ENCODE results near the gene ZBTB7C. TPM values are rescaled to one million over a fixed set of nuclear protein-coding genes. Genes with fewer than 3 reads are reported as not detected.
A peak's percentile ranks its signal among the peaks of the same experiment; 100 is the strongest.
"Not testable (repeated sequence)": the region's sequence is repeated elsewhere in the genome, so short reads cannot be mapped to it uniquely, and the experiment has no call there.

The ZBTB7C gene
- total RNA-seq, 1 donor from 2014 or later: 0.99 TPM

DNA sequence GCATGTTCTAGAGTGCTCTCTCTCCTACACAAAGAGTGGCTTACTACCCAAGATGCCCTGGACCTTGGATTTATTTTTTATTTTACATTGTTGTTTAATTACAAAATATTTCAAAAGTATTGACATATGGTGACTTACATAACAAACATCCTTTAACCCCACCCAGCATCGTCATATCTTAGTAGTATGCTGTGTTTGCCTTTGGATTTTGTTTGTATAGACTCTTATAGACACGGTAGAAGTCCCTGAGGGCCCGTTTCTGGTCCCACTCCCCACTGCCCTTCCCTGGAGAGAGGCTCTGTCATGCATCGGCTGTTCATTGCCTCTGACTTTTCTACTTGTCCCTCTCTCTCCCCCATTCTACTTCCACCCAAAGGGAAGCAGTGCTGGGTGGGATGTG, 112.0 kb downstream of the ZBTB7C start:
- DNase-seq (ENCODE audit: low read depth): no peak

DNA sequence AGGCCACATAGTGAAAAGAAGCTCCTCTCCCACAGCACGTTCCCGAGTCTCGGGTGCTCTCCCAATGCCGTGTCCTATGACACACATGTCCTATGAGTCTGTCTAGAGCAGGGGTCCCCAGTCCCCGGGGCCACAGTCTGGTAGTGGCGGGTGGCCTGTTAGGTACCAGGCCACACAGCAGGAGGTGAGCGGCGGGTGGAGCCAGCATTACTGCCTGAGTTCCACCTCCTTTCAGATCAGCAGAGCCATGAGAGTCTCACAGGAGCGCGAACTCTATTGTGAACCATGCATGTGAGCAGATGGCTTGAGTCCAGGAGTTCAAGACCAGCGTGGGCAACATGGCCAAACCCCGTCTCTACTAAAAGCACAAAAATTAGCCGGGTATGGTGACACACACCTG, 112.6 kb downstream of the ZBTB7C start:
- DNase-seq (ENCODE audit: low read depth): no peak

DNA sequence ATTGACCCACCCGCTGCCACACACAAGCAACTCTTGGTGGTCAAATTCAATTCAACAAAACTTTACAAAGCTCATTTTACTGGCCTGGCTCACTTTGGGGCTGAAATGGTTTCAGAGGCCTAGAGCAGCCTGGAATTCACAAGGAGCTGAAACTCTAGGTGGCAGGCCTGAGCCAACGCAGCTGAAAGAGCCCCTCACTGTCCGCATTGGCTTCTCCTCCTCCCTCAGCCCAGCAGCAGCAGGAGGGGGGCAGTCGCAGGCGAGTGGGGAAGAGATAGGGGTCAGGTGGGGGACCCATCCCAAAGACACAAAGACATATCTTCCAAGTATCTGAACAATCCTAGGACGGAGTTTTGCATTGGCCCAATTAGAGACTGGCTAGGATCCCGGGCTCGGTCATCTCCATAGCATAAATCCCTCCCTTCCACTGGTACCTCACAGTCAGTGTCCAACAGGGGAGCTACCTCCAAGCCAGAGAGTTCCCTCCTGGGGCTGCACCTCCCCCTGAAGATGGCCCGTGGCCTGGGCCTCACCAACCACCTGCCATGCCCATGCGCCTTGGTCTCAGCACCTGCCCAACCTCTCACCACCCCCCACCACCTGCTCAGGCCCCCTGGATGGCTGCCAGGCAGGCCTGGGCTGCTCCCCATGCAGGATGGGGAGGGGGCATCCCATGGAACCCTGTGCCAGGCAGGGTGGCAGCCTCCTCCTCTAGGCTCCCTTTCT, 113.4 kb downstream of the ZBTB7C start:
- DNase-seq (ENCODE audit: low read depth): no peak

DNA sequence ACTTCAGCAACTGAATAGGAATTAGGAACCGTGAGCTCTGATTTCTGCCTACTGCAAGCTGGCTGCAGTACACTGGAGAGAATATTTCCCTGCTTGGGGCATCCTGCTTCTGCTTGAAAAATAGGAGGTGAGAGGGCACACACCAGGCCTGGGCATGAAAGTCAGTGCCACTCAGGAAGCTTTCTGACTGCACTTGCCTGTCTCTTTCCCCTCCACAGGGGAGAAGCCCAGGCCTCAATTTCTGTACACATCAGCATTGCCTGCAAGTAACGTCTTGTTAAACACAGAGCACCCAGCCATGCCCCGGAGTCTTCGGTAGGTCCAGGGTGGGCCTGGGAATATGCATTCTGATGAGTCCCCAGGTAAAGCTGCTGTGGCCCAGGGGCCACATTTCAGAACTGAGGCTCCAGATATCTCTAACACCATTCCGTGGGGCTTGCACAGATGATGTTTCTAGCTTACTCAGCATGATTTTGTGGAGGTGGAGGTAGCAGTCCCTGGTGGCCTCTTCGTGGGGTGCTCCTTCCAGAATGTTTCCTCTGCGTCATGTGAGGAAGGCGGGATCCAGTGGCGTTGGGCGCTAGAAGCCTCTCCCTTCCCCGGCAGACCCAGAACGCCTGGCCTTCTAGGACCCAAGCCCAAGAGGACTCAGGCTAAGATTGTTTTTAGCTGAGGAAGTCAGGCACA, 114.1 kb downstream of the ZBTB7C start:
- DNase-seq (ENCODE audit: low read depth): no peak

DNA sequence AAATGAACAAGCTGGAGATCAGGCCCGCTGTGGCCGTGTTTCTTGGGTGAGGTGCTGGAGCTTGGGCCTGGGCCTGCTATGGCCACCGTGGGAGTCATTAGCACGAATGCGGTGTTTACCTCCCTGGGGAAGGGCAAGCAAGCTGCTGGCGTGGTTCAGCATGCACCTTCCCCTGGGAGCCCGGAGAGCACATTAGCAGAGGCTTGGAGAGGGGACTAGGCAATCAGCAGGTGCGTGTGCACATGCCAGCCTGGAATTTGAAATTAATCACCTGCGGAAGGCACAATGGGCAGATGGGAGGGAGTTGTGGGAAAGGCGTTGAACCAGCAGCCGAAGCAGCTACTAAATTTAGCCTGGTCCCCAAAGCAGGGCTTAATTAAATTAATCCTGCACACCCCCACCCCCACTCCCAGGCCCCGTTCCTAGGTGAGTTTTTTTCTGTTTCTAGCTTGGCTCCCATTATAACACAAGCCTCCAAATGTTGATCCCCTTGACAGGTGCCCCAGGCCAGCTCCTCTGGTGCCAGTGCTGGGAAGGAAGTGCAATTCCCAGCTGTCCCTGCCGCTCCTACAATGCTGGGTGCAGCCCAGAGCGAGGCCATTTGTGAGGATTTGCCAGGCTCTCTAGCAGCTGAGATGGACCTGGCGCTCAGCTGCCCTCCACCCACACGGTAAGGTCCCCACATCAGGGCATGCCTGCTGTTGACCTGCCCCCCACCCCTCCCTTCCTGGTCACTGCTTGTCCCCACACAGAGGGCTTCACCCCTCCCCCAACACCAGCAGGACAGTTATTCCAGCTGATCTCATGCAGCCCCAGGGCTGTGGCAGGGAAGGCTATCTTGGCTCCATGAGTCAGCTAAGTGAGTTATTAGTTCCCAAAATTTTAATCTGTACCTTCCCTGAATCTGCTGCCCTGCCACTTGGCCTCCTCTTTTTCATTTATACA, 115.0 kb downstream of the ZBTB7C start:
- no peak for DNase-seq (ENCODE audit: low read depth)

DNA sequence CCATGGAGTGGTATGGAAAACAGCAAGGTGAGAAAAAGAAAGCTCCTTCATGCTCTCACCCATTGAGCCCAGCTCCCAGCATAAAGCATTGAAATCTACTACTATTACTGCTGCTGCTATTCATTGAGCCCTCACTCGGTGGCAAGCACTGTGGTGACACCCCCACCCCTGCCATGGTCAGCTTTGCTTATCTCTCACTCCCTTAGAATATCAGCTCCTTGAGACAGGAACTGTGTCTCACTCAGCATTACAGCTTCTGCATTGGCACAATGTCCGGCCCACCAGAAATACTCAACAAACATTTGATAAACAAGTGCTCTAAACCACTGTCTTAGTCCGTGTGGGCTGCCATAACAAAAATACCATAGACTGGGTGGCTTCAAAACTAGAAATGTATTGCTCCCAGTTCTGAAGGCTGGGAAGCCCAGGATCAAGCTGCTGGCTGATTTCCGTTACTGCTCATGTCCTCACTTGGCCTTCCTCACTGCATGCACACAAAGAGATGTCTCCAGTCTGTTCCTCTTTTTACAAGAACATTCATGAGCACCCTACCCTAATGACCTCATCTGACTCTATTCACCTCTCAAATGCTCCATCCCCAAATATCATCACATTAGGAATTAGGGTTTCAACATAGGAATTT, 116.3 kb downstream of the ZBTB7C start:
- DNase-seq (ENCODE audit: low read depth): no peak

DNA sequence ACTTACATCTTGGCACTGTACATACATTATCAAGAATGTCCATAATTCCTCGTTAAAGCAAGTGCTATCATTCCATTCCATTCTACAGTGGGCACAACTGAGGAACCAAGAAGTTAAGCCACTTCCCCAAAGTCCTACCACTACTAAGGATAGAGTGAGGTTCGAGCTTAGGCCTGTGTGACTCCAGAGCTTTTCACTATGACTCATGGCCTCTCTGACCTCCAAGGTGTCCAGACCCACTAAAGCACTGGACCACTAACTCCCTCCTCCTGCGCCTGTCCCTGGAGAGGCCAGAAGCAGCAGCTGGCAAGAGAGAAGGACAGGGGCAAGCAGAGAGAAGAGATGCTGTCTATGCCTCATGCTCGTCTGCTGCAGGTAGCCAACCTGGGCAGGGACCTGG, 117.0 kb downstream of the ZBTB7C start:
- peak; percentile 2 for DNase-seq (ENCODE audit: low read depth)

DNA sequence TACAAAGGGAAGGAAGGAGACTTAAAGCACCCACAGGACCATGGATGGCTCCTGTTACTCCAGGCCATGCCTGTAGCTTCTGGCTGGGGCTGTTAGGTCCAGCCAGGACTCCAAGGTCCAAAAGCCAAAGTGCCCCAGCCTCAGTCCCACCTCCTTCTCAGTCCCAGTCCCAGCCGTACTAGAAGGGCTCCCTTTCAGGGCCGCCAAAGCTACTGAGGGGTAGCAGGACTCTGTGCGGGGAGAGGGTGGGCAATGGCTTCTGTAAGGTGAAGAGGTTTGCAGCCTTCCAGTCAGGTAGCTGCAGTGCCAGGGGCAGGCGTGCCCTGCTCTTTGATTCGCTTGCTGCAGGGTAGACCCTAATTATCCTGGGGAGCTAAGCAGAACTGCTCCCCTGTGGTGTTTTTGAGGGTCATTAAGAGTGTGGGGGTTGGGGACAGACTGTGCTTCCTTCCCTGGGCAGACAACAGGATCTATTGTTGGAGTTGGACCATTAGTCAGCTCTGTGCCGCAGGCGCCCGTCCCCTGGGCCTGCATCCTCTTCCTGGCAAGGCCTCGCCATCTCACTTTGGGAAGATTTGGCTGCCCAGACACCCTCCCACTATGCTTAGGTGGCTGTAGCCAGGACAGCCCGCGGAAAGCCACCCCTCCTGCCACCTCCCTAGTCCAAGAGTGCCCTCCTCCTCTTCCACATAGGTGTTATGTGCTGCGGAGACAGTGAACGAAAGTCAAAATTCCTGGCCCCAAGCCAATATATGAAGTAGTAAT, 118.8 kb downstream of the ZBTB7C start:
- no peak for DNase-seq (ENCODE audit: low read depth)

DNA sequence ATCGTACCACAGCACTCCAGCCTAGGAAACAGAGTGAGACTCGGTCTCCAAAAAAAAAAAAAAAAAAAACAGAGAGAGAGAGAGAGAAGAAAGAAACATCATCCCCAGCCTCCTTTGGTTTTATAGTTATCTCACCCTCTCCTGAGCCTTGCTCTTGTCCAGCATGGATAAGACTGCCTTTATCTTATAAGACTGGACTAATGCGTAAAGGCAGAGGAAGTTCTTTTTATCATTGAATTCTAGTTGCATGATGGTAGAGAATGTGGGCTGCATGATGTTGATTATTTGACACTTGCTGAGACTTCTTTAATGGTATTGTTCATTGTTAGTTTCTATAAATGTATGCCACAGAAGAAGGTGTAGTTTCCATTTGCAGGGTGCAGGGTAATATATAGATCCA, 124.4 kb downstream of the ZBTB7C start:
- DNase-seq (ENCODE audit: low read depth): no peak

DNA sequence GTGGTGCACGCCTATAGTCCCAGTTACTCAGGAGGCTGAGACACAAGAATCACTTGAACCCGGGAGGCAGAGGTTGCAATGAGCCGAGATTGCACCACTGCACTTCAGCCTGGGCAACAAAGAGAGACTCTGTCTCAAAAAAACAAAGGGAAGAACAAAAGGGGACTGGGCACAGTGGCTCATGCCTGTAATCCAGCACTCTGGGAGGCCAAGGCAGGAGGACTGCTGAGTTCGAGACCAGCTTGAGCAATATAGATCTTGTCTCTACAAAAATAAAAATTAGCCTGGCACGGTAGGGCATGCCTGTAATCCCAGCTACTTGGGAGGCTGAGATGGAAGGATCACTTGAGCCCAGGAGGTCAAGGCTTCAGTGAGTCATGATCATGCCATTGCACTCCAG, 125.2 kb downstream of the ZBTB7C start:
- DNase-seq (ENCODE audit: low read depth): not testable (repeated sequence)

DNA sequence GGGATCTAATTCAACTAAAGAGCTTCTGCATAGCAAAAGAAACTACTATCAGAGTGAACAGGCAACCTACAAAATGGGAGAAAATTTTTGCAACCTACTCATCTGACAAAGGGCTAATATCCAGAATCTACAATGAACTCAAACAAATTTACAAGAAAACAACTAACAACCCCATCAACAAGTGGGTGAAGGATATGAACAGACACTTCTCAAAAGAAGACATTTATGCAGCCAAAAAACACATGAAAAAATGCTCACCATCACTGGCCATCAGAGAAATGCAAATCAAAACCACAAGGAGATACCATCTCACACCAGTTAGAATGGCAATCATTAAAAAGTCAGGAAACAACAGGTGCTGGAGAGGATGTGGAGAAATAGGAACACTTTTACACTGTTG, 127.7 kb downstream of the ZBTB7C start:
- DNase-seq (ENCODE audit: low read depth): not testable (repeated sequence)

DNA sequence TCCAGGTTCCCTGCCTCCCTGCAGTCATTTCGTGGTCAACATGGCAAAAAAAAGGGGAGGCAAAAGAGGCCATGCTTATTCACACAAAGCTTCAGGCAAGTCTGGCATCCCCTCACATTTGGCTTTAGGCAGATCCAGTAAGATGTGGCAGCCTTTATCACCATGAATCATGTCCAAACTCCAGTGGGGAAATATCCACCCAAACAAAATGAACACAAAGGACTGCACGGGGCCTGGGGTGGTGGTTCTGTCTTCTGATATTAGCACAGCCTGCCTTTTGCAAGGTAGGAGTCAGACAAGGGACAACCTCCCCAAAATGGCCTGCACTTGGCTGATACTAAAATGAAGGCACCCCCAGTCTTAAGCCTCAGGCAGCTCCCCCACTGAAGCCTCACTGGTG, 129.9 kb downstream of the ZBTB7C start:
- DNase-seq (ENCODE audit: low read depth): no peak

DNA sequence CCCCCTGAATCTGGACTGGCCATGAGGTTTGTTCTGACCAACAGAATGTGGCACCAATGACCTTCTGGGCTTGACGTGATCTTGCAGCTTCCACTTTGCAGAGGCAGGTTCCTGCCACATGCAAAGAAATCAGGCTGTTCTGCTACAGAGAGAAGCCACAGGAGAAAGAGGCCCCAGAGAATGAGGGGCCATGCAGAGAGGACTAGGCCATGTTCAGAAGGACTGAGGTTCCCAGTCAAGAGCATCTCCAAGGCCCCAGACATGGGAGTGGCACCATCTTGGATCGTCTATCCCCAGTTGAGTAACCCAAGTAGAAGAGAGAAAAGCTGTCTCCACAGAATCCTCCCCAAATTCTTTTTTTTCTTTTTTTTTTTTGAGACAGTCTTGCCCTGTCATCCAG, 131.1 kb downstream of the ZBTB7C start:
- no peak for DNase-seq (ENCODE audit: low read depth)

DNA sequence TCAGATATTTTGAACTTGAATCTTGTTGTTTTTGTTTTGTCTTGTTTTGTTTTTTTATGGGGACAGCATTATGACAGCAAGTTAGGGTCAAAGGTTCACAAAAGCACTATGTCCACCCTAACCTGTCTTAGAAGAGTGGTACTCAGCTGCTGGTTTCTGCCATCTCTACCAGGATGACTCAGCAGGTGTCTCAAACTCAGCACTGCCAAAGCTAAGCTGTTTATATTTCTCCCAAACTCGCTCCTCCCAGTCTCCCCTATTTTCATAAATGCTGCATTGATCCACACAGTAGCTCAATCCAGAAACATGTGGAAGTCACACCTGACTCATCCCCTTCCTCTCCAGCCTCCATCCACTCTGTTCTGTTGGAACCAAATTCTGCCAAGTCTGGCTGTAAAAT, 134.9 kb downstream of the ZBTB7C start:
- DNase-seq (ENCODE audit: low read depth): no peak

DNA sequence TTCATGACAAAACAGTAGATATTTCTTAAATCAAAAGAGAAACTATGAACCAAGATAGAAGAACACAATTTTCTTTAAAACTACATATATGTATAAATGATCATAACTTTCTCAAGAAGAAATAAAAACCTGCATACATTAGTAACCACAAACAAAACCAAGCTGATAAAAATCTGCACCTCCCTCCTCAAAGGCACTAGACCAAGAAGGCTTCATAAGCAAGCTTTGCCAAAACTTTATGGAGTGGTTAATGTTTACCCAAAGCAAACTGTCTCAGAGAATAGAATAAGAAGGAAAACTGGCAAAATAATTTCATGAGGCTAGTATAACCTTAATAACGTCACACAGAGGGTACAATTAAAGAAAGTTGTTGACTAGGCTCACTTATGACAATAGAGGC, 138.3 kb downstream of the ZBTB7C start:
- peak; percentile 74 for DNase-seq (ENCODE audit: low read depth)

DNA sequence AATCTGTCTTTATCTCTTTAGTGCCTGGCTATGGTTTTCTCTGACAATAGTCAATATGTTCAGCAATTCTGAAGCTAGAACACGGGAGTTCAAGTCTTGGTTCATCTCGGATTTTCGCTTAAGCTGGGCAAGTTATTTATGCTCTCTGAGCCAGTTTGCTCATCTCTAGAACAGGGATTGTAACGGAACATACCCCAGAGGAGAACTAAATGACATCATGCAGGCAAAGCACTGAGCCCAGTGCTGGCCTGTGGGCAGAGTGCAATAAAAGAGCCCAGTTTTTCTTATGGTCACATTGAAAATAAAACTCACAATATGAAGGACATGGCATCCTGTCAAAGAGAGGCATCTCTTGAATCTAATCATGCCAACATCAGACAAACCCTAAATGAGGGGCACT, 143.9 kb downstream of the ZBTB7C start:
- DNase-seq (ENCODE audit: low read depth): no peak

DNA sequence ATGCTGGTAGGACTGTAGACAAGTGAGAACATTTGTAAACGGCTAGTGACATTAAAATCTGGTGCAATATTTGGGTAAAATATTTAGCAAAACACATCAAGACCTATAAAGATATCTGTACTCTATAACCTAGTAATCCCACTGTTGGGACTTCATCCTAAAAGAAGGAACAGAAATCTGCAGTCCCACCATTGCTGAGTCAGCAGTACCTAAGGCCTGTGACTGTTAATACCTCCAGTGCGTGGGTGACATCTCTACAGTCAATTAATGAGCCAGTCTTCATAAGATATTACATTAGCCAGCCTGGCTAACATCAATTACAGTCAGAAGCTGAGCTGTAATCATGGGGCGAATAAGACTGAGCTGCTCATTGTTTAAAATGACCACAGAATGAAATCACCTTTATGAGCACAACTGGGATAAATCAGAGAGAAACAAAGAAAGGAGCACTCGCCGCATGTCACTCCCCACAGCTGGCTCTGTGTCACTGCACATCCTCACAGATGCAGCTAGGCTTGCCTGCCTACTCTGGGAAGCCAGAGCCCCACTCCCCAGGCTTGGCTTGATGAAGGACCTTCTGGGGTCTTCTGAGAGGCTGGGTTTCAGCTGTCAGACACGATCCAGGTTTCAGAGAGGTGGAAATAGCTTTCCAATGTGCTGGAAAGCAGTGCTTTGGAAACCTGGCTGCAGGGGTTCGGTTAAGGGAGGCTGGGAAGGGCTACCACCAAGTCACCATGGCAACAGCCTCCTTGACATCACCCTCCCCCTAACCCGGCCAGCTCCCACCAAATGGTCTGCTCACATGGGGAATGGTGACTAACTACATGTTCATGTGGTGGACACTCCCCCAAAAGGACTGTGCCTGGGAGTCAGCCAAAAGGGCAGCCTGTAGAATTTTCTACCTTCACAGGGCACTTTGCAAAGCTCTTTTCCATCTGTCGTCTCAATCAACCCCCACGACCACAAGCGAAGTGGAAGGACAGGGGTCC, 145.0 kb downstream of the ZBTB7C start:
- peak; percentile 75 for DNase-seq (ENCODE audit: low read depth)

DNA sequence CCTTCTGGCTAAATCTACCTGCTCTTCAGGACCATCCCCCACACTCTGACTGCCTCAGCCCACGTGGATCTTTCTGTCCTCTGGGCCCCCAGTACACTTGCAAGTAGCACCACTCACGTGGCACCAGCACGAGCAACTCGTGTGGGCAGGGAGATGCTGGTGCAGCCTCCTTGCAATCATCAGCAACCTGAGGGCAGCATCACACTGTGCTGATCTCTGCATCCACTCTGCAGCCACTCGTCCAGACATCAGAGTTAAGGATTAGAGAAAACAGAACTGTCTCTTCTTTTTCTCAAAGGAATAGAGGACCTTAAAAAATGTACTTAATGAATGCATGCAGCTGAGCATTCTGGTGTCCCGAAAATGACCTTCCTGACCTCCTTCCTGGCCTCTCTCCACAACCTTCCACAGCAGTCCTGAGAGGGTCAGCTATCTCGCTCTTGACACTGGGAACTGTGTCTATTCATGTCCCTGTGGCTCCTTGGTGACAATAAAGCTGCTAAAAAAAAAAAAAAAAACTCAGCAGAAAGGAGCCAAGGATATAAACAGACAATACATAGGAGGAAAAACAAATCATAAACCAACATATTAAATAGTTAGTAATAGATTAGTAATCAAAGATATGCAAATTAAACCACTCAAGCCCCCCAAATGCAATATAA, 145.9 kb downstream of the ZBTB7C start:
- no peak for DNase-seq (ENCODE audit: low read depth)

DNA sequence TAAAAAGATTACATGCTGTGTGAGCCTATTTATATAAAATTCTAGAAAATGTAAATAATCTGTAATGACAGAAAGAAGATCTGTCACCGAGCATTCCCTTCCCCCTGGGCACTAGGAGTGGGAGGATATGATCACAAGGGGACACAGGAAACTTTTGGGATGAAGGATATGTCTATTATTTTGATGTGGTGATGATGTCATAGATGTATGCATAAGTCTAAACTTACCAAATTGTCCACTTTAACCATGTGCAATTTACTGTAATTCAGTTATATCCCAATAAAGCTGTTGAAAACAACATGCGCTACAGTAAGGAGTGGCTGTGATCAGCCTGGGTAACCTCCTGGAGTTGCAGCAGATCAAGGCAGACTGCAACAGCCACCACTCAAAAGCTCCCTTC, 148.9 kb downstream of the ZBTB7C start:
- no peak for DNase-seq (ENCODE audit: low read depth)
